Ovary (tissue), 9 donors: ENCODE measurements around the gene LMO3. TPM values are rescaled to one million over a fixed set of nuclear protein-coding genes. Genes with fewer than 3 reads are reported as not detected.

Source experiments
- DNase-seq, 5 donors: peaks; one replicate each; pipeline ENCODE4 v3.0.0-alpha.2; 2019 to 2020
- H3K27ac ChIP-seq, 2 donors: fragments of 200-600 bp; one replicate each; pipeline versions ENCODE4 v1.5.1 to v1.8.0; 2019 to 2022
- H3K27me3 ChIP-seq: fragments of 200-600 bp; one replicate; pipeline ENCODE4 v1.8.0; 2022
- H3K36me3 ChIP-seq: fragments of 200-600 bp; sonication (generic); one replicate; pipeline ENCODE4 v1.5.1; 2019
- H3K4me1 ChIP-seq: one replicate; pipeline ENCODE4 v1.8.1; 2013; ENCODE audit warnings: mild to moderate bottlenecking, moderate library complexity; ENCODE audit not compliant: insufficient read depth
- H3K4me3 ChIP-seq: fragments of 200-600 bp; sonication (generic); one replicate; pipeline ENCODE4 v1.5.1; 2017
- H3K9me3 ChIP-seq, 2 donors: fragments of 200-600 bp in 1 of 2; sonication (generic) in 1 of 2; one replicate each; pipeline versions ENCODE4 v1.5.1 to v1.8.1; 2013 to 2019; ENCODE audit warnings: mild to moderate bottlenecking in 1 of 2, moderate library complexity in 1 of 2
- EP300 ChIP-seq: sonication (generic); formaldehyde crosslinking; IDR thresholded peaks from one replicate; pipeline ENCODE4 v1.6.1; 2017; ENCODE audit warnings: antibody characterized with exemption
- POLR2A ChIP-seq: fragments of 450-650 bp; IDR thresholded peaks from one replicate; pipeline ENCODE4 v1.6.1; 2017; ENCODE audit warnings: antibody characterized with exemption, mild to moderate bottlenecking, moderate library complexity
- WGBS, 3 donors: extraction: QIAGEN DNeasy Blood & Tissue Kit in 1 of 3; methylation state at CpG; one replicate each; pipeline versions ENCODE4 v1.1.5 to v1.1.7; 2013 to 2017; 5-methylcytosine and 5-hydroxymethylcytosine counted together
- intact Hi-C, 4 donors: fragments of 100-400 bp; cut with DNase I; formaldehyde crosslinking; loops; one replicate each; pipeline versions ENCODE4 v1.11.0 to v1.15.1; 2022 to 2023
- polyA plus RNA-seq, 2 donors: library from polyadenylated mRNA; stranded (reverse); fragments of 200-250 nt in 1 of 2; fragments of 350-450 nt in 1 of 2; fragmentation: Illumina TruSeq in 1 of 2; extraction: RNeasy Lipid Tissue Mini Kit (QIAGEN cat#74804) in 1 of 2; gene quantifications; one replicate each; pipeline ENCODE4 v1.2.3, GENCODE V29; 2013 to 2014
- total RNA-seq, 7 donors: library from RNA; depleted of rRNA in 2 of 7; stranded (reverse); fragments of >200 nt in 2 of 7; fragmentation: NEBNext Ultra II Directional in 3 of 7; extraction: Animal tissue kit (Norgen Biotek cat#: 25700) in 3 of 7; gene quantifications; one replicate each; pipeline versions ENCODE4 v1.1.0 to v1.2.4, GENCODE V29; 2016 to 2023
- TF ChIP-seq, protein P1 (sequence below), 3 donors: fragments of 450-650 bp in 2 of 3; fragments of 200-600 bp in 1 of 3; IDR thresholded peaks; one replicate each; pipeline versions ENCODE4 v1.5.1 to v1.8.0; 2016 to 2022; ENCODE audit warnings: antibody characterized with exemption in 3 of 3, mild to moderate bottlenecking in 1 of 3
- donor health status: DM: no; HTN: no; CAD: no; lungs with moderate emphysema.
- donor health status: DM: no; HTN: no; CAD: no.
- donor health status: Bipolar disorder and iron deficiency.
- donor health status: DM: yes; HTN: yes; CAD: no.
- donor health status: DM: no; HTN: no; CAD: no.
- donor health status: DM: yes; HTN: yes; CAD: no.

LMO3 gene
- total and polyA plus RNA-seq, 9 donors, result 0.97 to 11.7 (median 5.0) TPM

DNA sequence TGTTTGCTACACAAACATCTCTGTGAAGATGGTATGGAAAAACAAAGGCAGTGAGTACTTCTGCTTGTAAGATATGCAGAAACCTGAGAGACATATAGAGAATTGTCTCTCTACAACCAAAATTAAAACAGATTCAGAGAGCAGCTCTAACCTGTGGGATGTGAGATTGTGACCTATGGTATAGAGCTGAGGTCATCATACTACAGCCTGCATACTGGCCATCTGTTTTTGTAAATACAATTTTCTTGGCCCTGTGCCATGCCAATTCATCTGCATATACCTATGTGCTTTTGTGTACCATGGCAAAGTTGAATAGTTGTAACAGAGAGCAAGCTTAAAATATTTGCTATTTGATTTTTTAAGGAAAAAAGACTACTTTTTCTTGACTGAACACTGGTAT, 99.6 kb downstream of the LMO3 start:
- no peak for DNase-seq
- intact Hi-C loops, result no loop called here
- Histone ChIP-seq H3K4me3 (no peak overlapping the region), H3K27me3 (no peaks in the 10 kb centered on the region), H3K27ac (no peak overlapping the region), H3K4me1 (no peaks in the 10 kb centered on the region), H3K9me3 (no peaks in the 10 kb centered on the region), H3K36me3 (no peaks in the 10 kb centered on the region)
- no peak for TF ChIP-seq POLR2A
- TF ChIP-seq EP300, result no peak
- TF ChIP-seq, protein P1, sequence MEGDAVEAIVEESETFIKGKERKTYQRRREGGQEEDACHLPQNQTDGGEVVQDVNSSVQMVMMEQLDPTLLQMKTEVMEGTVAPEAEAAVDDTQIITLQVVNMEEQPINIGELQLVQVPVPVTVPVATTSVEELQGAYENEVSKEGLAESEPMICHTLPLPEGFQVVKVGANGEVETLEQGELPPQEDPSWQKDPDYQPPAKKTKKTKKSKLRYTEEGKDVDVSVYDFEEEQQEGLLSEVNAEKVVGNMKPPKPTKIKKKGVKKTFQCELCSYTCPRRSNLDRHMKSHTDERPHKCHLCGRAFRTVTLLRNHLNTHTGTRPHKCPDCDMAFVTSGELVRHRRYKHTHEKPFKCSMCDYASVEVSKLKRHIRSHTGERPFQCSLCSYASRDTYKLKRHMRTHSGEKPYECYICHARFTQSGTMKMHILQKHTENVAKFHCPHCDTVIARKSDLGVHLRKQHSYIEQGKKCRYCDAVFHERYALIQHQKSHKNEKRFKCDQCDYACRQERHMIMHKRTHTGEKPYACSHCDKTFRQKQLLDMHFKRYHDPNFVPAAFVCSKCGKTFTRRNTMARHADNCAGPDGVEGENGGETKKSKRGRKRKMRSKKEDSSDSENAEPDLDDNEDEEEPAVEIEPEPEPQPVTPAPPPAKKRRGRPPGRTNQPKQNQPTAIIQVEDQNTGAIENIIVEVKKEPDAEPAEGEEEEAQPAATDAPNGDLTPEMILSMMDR (IDR thresholded peaks at IDR 0.05), result no peak

DNA sequence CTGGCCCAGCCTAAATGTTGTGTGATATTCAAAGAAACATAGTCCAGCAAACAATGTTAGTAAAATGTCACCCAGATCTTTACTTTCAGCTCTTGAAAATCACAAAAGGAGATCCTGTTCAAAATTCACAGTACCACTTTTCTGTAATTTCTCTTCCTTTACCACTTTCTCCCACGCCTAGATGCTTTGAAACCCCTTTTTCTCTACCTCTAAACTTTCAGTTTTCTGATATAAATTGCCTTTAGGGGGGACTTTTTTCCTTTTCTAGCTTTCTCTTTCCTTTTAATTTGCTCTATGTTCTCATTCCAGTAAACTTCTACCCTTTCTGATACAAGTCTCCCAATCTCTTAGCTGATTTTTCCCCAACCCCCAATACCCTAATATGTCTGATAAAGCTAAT, 101.8 kb downstream of the LMO3 start:
- no peaks in the 10 kb centered on the region for H3K36me3 ChIP-seq
- H3K27ac ChIP-seq, result no peak overlapping the region
- intact Hi-C loops, result no loop called here
- no peaks in the 10 kb centered on the region for H3K4me1 ChIP-seq
- DNase-seq, result no peak
- no peaks in the 10 kb centered on the region for H3K27me3 ChIP-seq
- TF ChIP-seq EP300 (no peak), POLR2A (no peak)
- TF ChIP-seq, protein P1 (IDR thresholded peaks at IDR 0.05), result no peak
- H3K4me3 ChIP-seq, result no peak overlapping the region
- no peaks in the 10 kb centered on the region for H3K9me3 ChIP-seq
- WGBS, 3 donors, result 42 to 82% (median 63%) methylated on average over 1 of the region's 1 CpG

DNA sequence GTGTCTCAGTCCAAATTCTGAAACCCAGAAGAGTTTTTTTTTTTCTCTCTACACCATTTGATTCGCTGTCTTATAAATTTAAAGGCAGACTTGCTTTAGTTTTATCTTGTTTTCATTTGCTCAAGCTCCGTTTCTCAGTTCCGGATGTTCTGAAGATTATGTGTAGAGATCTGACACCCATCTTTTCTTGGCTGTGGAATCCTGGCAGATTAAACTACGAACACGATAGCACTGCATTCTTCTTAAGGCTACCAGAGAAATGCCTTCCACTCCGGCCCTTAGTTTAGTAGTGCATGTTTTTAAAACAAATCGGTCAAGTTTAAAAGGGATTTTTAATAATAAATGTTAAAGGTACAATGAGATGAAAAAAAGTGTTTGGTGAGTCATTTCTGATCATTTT, 106.4 kb downstream of the LMO3 start:
- H3K27me3 ChIP-seq, result no peaks in the 10 kb centered on the region
- H3K36me3 ChIP-seq, result no peaks in the 10 kb centered on the region
- no peak overlapping the region for H3K4me3 ChIP-seq
- intact Hi-C loops, result no loop called here
- TF ChIP-seq POLR2A, result no peak
- H3K4me1 ChIP-seq, result no peaks in the 10 kb centered on the region
- no peak for DNase-seq
- WGBS, 3 donors, result 21 to 37% (median 25%) methylated on average over 7 of the region's 7 CpGs
- H3K27ac ChIP-seq, result no peak overlapping the region
- H3K9me3 ChIP-seq, result no peaks in the 10 kb centered on the region
